Calu3 (cell line): ENCODE data around the gene STAC. TPM values are rescaled to one million over a fixed set of nuclear protein-coding genes. Genes with fewer than 3 reads are reported as not detected.

Experiments
- BruUV-seq: library from RNA; stranded (reverse); fragments of 400-500 nt; replicated peaks from 2 replicates; lab custom pipeline; 2021; lab: Mats Ljungman, UMichigan
- CTCF ChIA-PET: fragments of 300-600 bp; sonication (Branson Sonifier 250); formaldehyde crosslinking; loops from one replicate; lab custom pipeline; 2022; ENCODE audit warnings: antibody characterized with exemption; lab: Charles Lee
- DNase-seq: peaks from one replicate; pipeline ENCODE4 v3.0.0; 2022
- H3K27ac Mint-ChIP-seq: one replicate; pipeline ENCODE4 v1.8.0; 2022; ENCODE audit warnings: mixed read lengths; ENCODE audit not compliant: unreplicated experiment
- H3K27me3 Mint-ChIP-seq: one replicate; pipeline ENCODE4 v1.8.0; 2022; ENCODE audit warnings: mixed read lengths; ENCODE audit not compliant: unreplicated experiment
- H3K36me3 Mint-ChIP-seq: one replicate; pipeline ENCODE4 v1.8.0; 2022; ENCODE audit warnings: mild to moderate bottlenecking, moderate library complexity, mixed read lengths; ENCODE audit not compliant: insufficient read depth, unreplicated experiment
- H3K4me1 Mint-ChIP-seq: one replicate; pipeline ENCODE4 v1.8.0; 2022; ENCODE audit warnings: mild to moderate bottlenecking, low read depth, mixed read lengths; ENCODE audit not compliant: unreplicated experiment
- H3K4me3 Mint-ChIP-seq: one replicate; pipeline ENCODE4 v1.8.0; 2022; ENCODE audit warnings: mild to moderate bottlenecking, low read depth, moderate library complexity, mixed read lengths; ENCODE audit not compliant: unreplicated experiment
- H3K9me3 Mint-ChIP-seq: one replicate; pipeline ENCODE4 v1.8.0; 2022; ENCODE audit warnings: low read depth, mixed read lengths; ENCODE audit not compliant: unreplicated experiment
- CTCF ChIP-seq: fragments of 200-600 bp; IDR thresholded peaks from one replicate; pipeline ENCODE4 v1.8.0; 2022; ENCODE audit warnings: antibody characterized with exemption; ENCODE audit not compliant: unreplicated experiment
- intact Hi-C: fragments of 100-400 bp; cut with micrococcal nuclease; formaldehyde crosslinking; loops from one replicate; pipeline ENCODE4 v1.10.0; 2022; ENCODE audit not compliant: unreplicated experiment
- total RNA-seq: library from RNA; stranded (reverse); gene quantifications from 2 replicates; pipeline ENCODE4 v1.2.3, GENCODE V29; 2022

STAC gene
- total RNA-seq, 1 experiment from 2014 or later: 12.8 TPM

DNA sequence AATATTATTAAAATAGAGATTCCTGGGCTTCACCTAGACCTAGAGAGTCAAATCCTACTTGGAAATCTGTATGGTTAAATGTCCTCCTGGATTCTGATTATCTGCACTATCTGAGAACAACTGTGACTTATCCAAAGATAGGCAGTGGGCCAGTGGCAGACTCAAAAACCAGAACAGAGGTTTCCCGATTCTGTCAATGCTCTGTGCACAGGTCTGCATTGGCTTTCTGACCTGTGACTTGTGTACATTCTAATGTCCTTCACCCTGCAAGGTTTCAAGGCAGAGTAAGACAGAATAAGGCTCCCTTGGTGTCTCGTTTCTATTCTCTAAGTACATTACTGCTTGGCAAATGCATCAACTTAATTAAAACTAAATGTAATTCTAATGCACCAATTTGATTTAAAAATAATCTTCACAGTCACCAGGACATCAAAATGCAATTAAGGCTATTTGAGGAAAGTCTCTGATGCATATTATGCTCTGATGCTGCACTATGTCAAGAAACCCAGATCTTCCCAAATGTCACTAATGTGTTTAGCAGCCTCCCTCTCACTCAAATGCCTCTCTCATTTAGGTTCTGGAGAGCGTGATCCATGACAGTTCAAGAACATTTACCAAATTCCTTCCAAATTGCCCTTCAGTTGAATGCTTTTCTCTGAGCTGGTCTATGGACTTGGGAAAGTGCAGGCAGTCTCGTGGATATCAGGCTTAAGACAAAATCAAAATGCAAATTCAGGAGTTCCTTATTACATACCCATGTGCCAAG, 140.1 kb downstream of the STAC start:
- no peak for DNase-seq
- TF ChIP-seq CTCF: no peak
- Mint-ChIP-seq H3K27me3 (no peaks in the 10 kb centered on the region), H3K4me1 (no peaks in the 10 kb centered on the region), H3K9me3 (no peaks in the 10 kb centered on the region), H3K36me3 (no peaks in the 10 kb centered on the region), H3K4me3 (no peak overlapping the region), H3K27ac (no peak overlapping the region)
- no TSS peak for BruUV-seq
- intact Hi-C loops: no loop called here
- CTCF ChIA-PET: no interaction called here

DNA sequence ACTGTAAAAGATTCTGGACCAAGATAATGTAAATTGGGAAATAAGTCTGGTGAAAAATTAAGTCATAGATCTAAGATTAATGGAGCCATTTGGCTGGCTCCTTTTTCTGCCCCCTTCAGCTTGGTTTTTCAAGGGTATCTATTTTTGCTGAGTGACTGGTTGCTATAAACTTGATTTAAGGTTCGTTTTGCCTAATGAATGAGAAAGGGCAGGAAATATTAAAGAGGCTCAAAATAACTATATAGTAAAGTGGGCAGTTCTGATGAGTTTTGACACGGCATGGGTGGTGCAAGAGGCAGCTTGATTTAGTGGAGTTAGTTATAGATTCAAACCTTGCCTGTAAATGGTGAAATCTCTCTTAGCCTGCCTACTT, 140.7 kb downstream of the STAC start:
- Mint-ChIP-seq H3K9me3 (no peaks in the 10 kb centered on the region), H3K4me3 (no peak overlapping the region), H3K27me3 (no peaks in the 10 kb centered on the region), H3K27ac (no peak overlapping the region), H3K36me3 (no peaks in the 10 kb centered on the region), H3K4me1 (no peaks in the 10 kb centered on the region)
- DNase-seq: no peak
- no TSS peak for BruUV-seq
- no peak for TF ChIP-seq CTCF
- intact Hi-C loops: no loop called here
- CTCF ChIA-PET: no interaction called here

DNA sequence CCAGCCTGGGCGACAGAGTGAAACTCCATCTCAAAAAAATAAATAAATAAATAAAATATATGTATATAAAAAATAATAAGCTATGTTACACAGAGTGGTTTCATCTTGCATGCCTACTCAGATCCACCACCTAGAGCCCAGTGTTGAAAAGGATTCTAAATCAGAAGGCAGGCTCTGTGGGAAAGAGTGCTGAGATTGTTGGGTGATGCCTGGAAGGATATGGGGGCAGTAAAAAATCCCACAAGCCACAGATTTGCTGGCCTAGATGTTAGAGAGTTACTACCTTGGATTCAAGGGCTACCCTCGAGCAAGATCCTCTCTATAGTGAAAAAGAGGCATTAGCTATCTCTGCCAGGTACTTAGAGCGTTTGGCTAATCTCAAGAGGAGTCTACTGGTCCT, 144.3 kb downstream of the STAC start:
- H3K9me3 Mint-ChIP-seq: no peaks in the 10 kb centered on the region
- no peaks in the 10 kb centered on the region for H3K36me3 Mint-ChIP-seq
- CTCF ChIA-PET: no interaction called here
- no TSS peak for BruUV-seq
- H3K4me3 Mint-ChIP-seq: no peak overlapping the region
- DNase-seq: no peak
- intact Hi-C loops: no loop called here
- no peaks in the 10 kb centered on the region for H3K27me3 Mint-ChIP-seq
- H3K27ac Mint-ChIP-seq: no peak overlapping the region
- TF ChIP-seq CTCF: no peak
- no peaks in the 10 kb centered on the region for H3K4me1 Mint-ChIP-seq

- CTCF ChIA-PET: no interaction called here
- Mint-ChIP-seq H3K4me3 (no peak overlapping the region), H3K36me3 (no peaks in the 10 kb centered on the region), H3K9me3 (no peaks in the 10 kb centered on the region), H3K27ac (no peak overlapping the region), H3K4me1 (no peaks in the 10 kb centered on the region), H3K27me3 (no peaks in the 10 kb centered on the region)
- no peak for TF ChIP-seq CTCF
- intact Hi-C loops: no loop called here
- no peak for DNase-seq
- BruUV-seq: no TSS peak
Measured at GRCh38 chr3:36525115-36525801, 145.0 kb downstream of the STAC start.
